GM13976 (cell line): Measurements from ENCODE around the gene YWHAH.

Experiments
- DNase-seq: peaks from one replicate; pipeline ENCODE4 v3.0.0; 2012; ENCODE audit warnings: low spot score
- CTCF ChIP-seq: IDR thresholded peaks from 2 replicates; pipeline ENCODE4 v1.5.1; 2012; ENCODE audit warnings: borderline replicate concordance, mild to moderate bottlenecking; ENCODE audit not compliant: insufficient read depth; ENCODE audit errors: extremely low read depth, missing control alignments, control extremely low read depth
- in situ Hi-C: fragments of 300-500 bp; cut with MboI; formaldehyde crosslinking; loops from one replicate; pipeline ENCODE4 v1.12.0; 2022; ENCODE audit warnings: low sequenced_read_pairs, mixed read lengths, inconsistent platforms; ENCODE audit not compliant: unreplicated experiment

Gene YWHAH

GRCh38 chr22:31944700-31945442 is 536 bp downstream of the YWHAH start:
- DNase-seq: no peak
- in situ Hi-C loops: loop anchor here (10.0 kb wide), 1 partner anchor 270 kb away; no protein-coding TSS in a partner anchor
- TF ChIP-seq CTCF: no peak

- DNase-seq: no peak
- TF ChIP-seq CTCF: no peak
- in situ Hi-C loops: loop anchor here (10.0 kb wide), 1 partner anchor 271 kb away; no protein-coding TSS in a partner anchor
Measured at GRCh38 chr22:31945443-31945855, 1.1 kb downstream of the YWHAH start.

- in situ Hi-C loops: loop anchor here (10.0 kb wide), 1 partner anchor 271 kb away; no protein-coding TSS in a partner anchor
Measured at GRCh38 chr22:31945971-31946680, 1.8 kb downstream of the YWHAH start.

GRCh38 chr22:31947296-31947695 is 3.0 kb downstream of the YWHAH start:
- TF ChIP-seq CTCF: peak; percentile 77
- in situ Hi-C loops: loop anchor here (10.0 kb wide), 1 partner anchor 272 kb away; no protein-coding TSS in a partner anchor
- peak; percentile 66 for DNase-seq

More at GRCh38 chr22:31945971-31946680, 1.8 kb downstream of the YWHAH start:
- DNase-seq: no peak
- no peak for TF ChIP-seq CTCF

- no peak for DNase-seq
- no peak for TF ChIP-seq CTCF
- in situ Hi-C loops: loop anchor here (10.0 kb wide), 1 partner anchor 273 kb away; no protein-coding TSS in a partner anchor
Measured at GRCh38 chr22:31948002-31948401, 3.7 kb downstream of the YWHAH start.

- no peak for TF ChIP-seq CTCF
- no peak for DNase-seq
- in situ Hi-C loops: no loop called here
Measured at GRCh38 chr22:31950226-31950625, 5.9 kb downstream of the YWHAH start.
